Measurements from ENCODE around the gene LRMDA.

The LRMDA gene

DNA sequence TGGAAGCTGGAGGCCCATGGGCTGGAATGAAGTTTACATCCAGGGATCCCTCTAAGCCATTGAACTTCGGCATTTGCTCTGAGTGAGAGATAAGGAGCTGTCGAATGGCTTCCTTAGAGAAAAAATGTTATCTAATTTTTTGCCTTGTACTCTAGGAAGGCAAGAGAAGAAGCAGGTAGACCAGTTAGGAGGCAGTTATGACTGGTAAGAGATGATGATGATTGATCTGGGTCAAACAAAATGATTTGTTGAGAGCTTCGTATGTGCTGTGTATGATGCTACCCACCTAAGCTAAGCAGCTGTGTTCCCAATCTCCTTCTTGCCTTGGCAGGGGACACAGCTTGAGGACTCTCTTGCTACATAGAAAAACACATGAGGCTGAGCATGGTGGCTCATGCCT is 370.2 kb downstream of the LRMDA start:
- DNase-seq: no peak

DNA sequence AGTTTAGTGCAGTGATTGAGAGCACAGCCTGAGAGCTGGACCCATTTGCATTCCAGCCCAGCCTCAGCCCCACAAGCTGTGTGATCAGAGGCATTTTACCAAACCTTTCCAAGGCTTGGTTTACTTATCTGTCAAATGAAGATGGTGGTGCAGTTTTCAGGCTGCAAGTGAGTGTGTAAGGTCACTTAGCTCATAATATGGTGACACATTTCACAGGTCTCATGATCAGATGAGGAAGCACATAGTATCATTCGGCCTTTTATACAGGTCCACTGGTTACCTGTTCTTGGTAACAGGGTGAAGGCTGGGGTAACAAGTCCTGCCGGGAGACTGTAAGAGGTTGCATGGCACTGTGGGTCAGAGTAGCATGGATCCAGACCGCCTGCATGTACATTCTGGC is 371.7 kb downstream of the LRMDA start:
- DNase-seq: no peak

DNA sequence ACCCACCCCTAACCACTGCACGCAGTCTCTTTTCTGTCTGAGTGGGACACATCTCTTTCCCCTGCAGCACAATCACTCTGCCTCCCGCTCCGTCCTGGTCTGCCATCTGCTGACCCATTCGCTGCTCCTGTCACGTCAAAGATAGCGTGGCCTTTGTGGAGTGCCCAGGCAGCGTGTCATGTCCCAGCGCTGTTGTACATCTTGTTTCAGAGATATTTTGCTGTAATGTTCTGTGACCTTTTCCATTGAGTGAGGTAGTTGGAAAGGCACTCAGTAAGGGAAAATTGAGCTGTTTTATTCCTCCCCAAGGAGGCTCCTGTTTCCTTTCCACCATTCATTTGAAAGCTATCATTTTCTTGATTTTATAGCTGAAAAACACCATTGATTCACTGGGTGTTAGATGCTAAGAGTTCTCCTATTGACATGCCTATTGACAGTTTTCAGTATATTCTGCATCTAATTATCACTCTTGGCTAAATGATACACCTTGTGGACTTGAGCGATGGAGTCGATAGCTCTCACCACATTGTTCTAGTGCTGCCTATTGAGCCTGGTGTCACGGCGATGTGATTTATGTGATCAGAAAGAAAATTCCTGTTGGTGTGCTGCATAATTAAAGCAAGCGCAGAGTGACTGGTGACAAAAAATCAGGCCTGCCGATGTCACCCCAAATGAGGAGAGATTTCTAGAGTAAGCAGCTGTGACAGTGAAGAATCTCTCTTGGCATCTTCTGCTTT is 372.6 kb downstream of the LRMDA start:
- no peak for DNase-seq

DNA sequence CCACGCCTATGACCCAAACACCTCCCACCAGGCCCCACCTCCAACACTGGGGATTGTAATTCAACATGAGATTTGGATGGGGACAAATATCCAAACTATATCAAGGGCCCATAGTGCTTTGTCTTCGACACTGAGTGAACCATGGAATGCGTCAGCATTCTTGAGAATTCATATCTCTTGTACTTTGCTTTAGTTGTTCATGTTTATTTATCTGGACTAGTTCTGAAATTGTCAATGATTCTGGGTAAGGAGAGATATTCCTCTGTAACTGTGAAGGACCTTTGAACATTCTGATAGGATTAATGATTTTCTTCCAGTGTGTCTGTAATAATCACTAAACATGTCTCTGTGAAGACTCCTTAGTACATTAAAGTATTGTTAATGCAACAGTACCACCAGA is 374.8 kb downstream of the LRMDA start:
- DNase-seq: no peak

DNA sequence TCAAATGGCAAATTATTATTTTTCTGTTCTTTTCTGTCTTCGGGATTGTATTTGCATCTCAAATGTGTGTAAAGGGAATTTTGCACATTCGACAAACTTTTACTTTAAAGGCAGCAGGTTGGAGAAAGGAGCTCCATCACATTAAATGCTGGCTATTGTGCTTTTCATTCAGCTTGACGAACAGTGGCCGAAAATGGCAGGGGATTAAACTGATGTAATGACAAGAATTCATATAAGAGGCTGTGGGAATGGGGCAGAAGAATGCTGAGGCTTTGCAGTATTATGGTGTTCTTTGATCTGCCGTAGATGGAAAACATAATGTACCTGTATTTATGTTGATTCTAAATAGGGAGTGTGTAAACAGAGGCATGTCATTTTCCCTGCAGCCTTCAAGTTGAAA is 376.0 kb downstream of the LRMDA start:
- DNase-seq: no peak

DNA sequence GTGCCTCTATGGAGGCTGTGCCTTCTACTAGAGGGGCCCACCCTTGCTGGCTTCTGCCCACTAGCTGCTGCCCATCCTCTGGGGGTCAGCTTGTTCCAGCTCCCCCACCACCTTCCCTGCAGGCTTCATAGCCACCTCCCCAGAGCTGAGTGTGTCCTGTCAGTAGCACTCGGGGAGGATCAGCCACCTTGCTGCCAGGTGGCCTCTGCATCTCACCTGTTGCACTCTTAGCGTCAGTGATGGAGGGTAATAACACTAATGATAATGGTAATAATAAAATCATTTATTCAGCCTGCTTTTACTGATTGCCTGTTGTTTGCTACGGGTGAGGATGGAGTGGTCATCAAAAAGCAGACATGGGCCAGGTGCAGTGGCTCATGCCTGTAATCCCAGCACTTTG is 377.6 kb downstream of the LRMDA start:
- DNase-seq: no peak

DNA sequence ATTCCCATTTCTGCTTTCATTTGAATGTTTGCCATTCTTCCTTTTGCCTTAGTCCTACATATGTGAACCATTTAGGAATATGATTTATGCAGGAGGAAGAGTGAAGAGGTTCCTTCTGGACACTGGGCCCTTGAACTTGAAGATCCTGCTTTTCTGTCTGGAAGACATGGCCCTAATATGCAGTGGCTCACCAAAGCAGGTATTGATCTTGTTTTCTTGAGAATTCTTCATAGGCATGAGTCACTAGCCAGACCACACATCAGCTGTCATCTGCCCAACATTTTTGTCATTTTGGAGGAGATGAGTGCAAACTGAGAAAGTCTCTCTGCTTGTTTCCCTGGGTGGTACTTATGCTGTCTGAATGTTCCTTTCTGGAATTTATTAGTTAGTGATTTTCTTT is 382.6 kb downstream of the LRMDA start:
- no peak for DNase-seq

DNA sequence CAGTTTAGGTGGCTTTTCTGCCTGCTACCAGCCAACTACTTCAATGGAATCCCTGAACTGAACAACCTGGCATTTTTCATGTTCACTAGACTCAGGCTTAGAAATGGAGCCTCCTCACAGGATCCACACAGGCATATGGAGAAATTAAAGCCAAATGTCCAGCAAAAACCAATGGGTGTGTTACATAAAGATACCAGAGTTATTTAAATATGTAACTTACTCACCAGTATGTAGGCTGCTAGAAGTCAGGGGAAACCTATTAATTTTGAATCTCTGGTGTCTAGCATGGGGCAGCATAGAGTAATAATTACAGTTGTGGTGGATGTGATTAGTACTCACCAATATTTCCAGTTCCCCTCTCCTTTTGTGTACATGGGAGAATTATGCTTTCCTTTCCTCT is 383.6 kb downstream of the LRMDA start:
- DNase-seq: no peak

DNA sequence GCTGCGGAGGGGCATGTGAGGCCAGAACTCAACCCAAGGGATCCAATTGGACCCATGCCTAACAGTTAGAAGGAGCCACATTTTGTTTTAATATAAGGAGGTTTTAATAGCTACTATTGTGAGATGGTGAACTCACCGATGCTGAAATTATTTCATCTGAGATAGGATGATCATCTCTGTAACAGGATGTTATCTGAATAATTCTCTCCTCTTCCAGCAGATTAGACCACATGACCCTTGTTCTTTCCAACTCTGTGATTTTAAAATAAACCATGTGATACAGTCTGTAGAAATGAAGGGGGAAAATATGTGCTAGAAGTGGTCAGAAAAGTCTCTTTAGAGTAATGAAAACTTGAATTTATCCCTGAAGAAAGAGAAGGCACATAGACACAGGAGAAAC is 385.8 kb downstream of the LRMDA start:
- no peak for DNase-seq

DNA sequence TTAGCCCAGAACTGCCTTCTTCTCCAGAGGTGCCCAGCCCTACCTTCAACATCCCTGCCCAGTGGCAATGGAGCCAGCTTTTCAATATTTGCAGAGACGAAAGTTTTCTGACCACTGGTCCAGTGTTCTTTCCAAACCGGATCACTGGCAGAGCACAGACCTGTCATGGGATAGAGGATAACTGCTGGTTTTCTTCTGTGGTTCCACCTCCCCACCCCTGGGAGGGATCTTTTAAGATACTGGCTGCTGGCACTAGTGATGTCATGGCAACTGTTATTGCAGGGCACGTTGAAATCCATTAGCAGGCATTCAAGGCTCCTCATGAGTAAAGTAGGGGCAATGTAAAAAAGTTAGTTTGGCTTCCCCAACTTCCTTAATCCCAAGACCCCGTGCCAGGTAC is 387.1 kb downstream of the LRMDA start:
- no peak for DNase-seq

DNA sequence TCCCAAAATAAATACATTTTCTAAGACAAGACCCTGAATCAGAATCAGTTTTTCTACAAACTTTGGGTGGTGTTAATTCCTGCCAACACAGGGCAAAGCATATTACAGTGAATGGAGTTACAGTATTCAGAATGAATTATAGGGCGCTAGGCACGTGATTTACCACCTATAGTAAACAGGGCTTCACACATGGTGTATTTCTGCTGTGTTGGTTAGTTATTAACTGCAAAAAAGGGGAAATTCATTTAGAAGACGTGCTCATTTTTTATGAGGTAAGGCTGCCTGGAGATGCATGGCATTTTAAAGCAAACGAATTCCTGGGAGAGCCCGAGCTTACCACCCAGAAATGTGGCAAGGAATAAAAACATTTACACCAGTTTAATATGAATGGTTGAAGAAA is 393.8 kb downstream of the LRMDA start:
- no peak for DNase-seq

DNA sequence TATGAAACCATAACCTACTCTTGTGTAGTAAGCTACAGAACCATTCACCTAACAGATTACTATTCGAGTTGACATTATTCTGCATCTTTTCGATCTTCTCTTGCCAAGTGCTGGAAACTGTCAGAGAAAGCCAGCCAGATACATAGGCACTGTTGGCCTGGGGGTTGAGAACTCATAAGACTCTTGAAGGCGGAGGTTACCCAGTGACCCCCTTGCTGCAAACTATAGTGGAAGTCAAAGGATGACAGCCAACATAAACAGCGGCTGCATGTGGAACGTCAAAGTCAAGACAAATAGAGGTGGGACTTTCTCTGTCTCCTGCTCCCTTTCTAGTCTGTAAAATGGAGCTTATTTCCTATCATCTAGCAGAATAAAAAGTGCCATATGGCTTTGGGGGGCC is 394.2 kb downstream of the LRMDA start:
- no peak for DNase-seq

DNA sequence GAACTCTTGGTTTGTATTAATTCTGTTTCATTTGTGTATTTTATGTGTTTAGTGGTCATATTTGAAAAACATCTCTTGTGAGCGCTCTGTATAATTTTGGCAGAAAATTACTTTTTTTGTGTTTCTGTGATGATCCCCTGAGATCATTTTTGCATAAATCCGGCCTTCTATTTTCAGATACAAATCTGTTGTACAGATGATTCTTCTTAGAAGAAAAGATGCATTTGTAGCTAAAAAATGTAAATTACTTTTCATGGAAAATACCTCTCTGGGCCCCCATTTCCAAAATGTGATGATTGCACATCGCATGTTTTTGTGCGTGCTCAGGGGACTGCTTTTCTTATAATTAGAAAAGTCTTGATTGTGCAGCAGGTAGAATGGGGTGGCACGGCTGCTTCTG is 395.4 kb downstream of the LRMDA start:
- DNase-seq: no peak

DNA sequence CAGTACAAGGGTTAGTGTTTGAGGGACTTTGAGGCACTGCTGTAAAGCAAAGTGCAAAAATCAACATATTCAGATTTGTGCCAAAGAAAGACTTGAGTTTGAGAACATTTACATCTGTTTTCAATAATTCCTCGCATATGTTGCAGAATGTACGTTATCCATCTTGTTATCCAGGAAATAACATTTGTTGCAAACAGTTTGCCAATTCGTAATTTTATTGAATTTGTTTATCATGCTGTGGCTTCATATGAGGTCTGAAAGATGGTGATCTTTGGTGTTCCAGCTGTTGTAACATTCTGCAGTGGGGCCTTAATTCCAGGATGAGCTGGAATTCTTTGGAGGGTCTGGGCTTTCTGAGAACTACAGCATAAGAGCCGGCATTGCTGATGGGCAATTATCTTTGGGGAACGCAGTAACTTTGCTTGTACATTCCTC is 396.2 kb downstream of the LRMDA start:
- no peak for DNase-seq

DNA sequence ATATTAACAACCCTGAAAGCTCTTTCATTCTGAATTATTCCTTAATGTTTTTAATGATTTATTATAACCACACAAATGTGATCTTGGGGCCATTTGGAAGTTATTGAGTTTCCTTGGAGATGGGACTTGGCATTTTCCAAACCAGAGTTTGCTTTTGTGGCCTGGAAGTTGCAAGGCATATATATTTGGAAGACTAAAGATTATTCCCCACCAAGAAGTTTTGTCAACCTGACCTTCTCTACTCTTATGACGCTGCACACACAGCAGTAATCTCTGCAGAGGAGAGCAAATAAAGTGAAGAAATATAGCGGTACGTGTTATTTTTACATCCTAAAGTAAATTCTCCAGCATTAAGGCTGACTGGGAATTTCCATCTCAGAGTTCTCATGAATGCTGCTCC is 397.0 kb downstream of the LRMDA start:
- no peak for DNase-seq

DNA sequence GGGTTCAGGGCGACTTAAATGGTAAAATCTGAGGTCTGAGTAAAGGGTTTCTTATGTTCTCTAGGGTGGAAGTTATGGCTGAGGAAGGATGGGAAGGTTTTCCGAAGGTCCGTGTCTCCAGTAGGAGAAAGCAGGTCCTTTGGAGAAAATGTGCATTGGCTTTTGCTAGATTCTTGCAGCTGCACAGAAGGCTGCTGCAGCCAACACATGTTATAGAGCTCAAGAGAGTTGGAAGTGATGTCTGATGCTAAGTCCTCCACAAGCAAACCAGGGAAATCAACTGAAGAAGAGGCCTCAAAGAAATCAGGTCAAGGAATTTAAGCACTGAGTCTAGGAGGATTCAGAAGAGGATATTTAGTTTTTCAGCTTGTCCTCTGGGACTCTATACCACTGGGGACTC is 404.6 kb downstream of the LRMDA start:
- no peak for DNase-seq

DNA sequence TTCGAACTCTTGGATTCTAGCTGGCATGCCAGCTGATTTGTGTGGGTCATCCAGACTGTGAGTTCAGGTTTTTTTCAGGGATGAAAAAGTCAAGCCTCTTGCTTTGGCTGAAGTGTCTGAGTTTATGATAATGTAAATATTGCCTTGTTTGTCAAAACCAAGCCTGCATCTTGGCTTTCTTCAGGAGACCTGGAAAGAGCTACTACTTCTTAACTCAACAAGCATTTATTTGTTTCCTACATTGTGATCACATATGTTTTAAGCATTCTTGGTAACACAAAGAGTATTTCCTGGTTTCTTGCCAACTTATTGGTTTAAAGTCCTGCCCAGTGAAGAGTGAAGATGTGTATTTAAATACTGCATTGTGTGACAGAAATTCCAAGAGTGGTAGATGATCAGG is 407.1 kb downstream of the LRMDA start:
- DNase-seq: no peak

DNA sequence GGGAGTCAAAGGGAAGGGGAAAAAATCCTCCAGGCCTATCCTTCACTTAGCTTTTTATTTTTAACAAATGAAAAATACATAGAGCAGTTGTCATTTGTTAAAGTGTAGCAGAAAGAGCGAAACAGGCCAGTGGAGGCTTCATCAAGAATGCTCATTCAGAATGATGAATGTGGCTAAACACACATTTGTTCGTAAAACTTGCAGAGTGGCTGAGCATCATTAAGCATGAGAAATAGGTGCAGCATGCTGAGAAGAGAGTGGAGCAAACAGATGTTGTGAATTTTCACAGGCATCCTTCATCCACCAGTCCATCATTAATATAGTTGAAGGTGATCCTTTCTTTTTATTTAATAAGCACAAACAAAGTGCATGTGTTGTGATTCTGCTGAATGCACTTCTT is 407.6 kb downstream of the LRMDA start:
- no peak for DNase-seq

DNA sequence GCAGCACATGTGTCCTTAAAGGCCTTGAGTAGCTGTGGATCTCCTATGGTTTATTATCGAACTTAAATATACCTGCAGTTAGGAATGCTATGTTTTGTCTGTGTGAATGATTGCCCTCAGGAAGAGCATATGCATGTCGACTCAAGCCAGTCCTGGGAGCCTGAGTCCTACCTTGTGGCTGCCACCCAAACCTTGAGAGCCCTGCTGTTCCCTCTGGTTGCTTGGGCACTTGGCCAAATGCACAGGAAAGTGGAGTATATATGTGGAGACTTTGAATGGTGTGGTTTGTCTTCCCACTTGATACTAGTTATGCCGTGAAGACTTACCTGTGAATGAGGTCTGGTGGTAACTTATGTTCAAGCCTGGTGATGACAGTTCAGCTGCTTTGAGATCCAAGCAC is 409.8 kb downstream of the LRMDA start:
- no peak for DNase-seq

DNA sequence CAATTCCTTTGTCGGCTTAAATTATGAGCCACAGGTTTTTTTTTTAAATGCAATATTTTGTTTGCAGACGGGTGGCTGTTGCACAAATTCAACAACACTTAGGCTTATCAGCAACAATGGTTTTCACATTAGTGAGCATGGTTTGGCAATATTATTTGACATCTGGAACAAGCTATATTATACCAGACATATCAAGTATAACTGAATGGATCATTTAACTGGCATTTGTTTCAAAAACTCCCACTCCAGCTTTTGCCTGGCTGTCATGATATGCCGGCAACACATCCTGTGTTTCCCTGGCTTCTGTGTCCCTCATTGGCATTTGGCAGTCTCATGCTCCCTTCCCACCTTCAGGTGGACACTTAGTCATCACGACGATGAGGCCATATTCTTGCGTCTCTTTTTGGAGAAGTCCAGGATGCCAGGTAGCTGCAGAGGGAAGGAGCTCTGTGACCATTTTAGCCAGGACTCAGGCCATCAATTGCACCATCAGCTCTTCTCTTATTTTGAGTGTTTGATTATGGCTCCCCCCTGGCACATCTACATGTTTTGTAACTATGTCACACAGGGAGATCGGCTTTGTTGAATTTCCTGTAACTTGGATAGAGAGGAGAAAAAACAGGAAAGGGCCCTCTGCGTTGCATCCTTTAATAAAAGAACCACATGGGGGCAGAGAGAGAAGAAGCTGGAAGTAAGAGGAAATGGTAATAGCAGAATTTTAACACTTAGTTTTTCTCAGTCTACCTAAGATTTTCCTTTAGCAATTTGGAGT is 413.9 kb downstream of the LRMDA start:
- DNase-seq: no peak

DNA sequence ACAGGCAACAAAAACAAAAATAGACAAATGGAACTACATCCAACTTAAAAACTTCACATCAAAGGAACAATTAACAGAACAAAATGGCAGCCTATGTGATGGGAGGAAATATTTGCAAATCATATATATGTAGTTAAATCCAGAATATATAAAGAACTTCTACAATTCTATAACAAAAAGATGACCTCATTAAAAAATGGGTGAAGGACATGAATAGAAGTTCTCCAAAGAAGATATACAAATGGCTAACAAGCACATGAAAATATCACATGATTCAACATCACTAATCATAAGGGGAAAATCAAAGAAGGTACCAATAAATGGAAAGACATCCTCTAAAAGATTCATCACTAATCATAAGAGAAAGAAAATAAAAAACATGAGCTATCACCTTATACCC is 416.1 kb downstream of the LRMDA start:
- DNase-seq: no peak

DNA sequence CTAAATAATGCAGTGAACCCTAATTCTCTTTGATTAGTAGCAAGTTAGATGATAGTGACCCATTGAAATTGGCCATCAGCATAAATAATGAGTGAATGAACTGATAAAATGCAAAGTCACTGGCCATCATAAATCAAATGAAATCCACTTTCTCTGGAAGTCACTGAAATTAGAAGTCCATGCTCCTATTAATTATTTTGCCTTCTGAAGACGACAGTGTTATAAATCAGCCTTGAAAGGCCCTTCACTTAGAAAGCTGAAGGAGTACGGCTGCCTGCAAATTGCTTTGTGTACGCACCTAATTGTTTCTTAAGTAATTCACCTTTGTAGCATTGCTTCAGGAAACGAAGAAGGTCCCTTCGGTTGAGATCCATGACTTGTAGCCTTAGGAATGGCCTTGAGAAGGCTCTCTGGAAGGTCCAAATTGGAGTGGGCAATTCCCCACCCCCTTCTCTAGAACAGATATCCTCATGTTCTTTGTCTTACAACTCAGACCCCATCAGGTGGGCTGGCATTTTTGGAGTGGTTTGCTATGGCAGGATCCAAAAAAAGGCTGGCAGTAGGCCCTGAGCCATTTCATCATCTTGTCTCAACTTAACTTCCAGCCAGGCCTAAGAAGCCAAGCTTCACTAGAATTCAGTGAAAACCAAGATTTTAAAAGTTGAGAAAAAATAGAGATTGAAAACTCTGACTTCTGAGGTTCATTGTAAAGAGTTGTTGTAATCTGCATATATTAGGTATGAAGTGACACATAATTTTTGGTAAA is 420.3 kb downstream of the LRMDA start:
- DNase-seq: no peak

DNA sequence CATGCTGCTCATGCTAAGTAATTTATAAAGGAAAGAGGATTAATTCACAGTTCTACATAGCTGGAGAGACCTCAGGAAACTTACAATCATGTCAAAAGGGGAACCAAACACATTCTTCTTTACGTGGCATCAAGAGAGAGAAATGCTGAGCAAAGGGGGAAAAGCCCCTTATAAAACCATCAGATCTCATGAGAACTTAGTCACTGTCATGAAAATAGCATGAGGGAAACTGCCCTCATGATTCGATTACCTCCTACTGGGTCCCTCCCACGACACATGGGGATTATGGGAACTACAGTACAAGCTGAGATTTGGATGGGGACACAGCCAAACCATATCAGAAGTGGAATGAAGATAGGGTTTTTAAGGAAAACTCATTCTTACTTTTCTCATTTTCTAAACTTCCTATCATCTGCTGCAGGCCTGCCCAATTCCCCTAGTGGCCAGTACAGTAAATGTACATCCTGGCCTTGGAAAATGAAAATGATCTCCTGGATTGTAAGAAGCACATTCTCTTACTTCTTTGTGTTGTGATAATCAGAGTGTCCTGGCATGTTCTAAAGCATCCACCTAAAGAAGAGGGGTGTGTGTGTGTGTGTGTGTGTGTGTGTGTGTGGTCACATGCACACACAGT is 421.5 kb downstream of the LRMDA start:
- DNase-seq: no peak
